GM12878 (cell line): ENCODE measurements around the gene SLC25A41.

ENCODE experiments used
- EZH2 ChIP-seq: IDR thresholded peaks from 2 replicates; pipeline ENCODE4 v1.6.1; 2012; ENCODE audit warnings: low read depth, mild to moderate bottlenecking, control low read depth, inconsistent platforms, low read length, borderline replicate concordance; ENCODE audit not compliant: control insufficient read depth
- FOXM1 ChIP-seq: IDR thresholded peaks from 2 replicates; pipeline ENCODE4 v1.6.1; 2012; ENCODE audit warnings: low read depth, mild to moderate bottlenecking, inconsistent platforms, low read length, moderate library complexity
- NRF1 ChIP-seq: conservative IDR thresholded peaks from 2 replicates; pipeline ENCODE4 v1.6.1; 2011; ENCODE audit warnings: mild to moderate bottlenecking, low read depth, low read length, improper control_type of control experiment
- POLR2A ChIP-seq: IDR thresholded peaks from 2 replicates; pipeline ENCODE4 v1.6.1; 2011; ENCODE audit warnings: low read depth, mild to moderate bottlenecking, low read length
- RFX5 ChIP-seq: IDR thresholded peaks from 2 replicates; pipeline ENCODE4 v1.6.1; 2011; ENCODE audit warnings: low read depth, low read length, improper control_type of control experiment
- SUZ12 ChIP-seq: fragments of 200-600 bp; sonication (generic); IDR thresholded peaks from one replicate; pipeline ENCODE4 v1.6.1; 2018; ENCODE audit warnings: antibody characterized with exemption, mild to moderate bottlenecking; ENCODE audit not compliant: unreplicated experiment
- YY1 ChIP-seq: IDR thresholded peaks from 2 replicates; pipeline ENCODE4 v1.6.1; 2011; ENCODE audit warnings: low read depth, mild to moderate bottlenecking, low read length
- ZZZ3 ChIP-seq: IDR thresholded peaks from 2 replicates; pipeline ENCODE4 v1.6.1; 2011; ENCODE audit warnings: low read depth; ENCODE audit not compliant: control insufficient read depth, insufficient read length
- TF ChIP-seq, protein P1 (sequence below), 3 experiments: IDR thresholded peaks in 2 of 3; conservative IDR thresholded peaks in 1 of 3; 2 replicates each; pipeline ENCODE4 v1.5.1; 2011; ENCODE audit warnings: low read depth in 3 of 3, low read length in 3 of 3, mild to moderate bottlenecking in 3 of 3, control low read depth in 2 of 3, moderate library complexity in 2 of 3, inconsistent platforms in 1 of 3, mixed read lengths in 1 of 3; ENCODE audit not compliant: control insufficient read depth in 2 of 3, insufficient read depth in 1 of 3; ENCODE audit errors: extremely low read depth in 1 of 3
- TF ChIP-seq, protein P2 (sequence below): IDR thresholded peaks from 2 replicates; pipeline ENCODE4 v1.6.1; 2011; ENCODE audit warnings: borderline replicate concordance, low read depth, mild to moderate bottlenecking, moderate library complexity, mixed read lengths, low read length; ENCODE audit not compliant: insufficient read depth; ENCODE audit errors: extremely low read length

DNA sequence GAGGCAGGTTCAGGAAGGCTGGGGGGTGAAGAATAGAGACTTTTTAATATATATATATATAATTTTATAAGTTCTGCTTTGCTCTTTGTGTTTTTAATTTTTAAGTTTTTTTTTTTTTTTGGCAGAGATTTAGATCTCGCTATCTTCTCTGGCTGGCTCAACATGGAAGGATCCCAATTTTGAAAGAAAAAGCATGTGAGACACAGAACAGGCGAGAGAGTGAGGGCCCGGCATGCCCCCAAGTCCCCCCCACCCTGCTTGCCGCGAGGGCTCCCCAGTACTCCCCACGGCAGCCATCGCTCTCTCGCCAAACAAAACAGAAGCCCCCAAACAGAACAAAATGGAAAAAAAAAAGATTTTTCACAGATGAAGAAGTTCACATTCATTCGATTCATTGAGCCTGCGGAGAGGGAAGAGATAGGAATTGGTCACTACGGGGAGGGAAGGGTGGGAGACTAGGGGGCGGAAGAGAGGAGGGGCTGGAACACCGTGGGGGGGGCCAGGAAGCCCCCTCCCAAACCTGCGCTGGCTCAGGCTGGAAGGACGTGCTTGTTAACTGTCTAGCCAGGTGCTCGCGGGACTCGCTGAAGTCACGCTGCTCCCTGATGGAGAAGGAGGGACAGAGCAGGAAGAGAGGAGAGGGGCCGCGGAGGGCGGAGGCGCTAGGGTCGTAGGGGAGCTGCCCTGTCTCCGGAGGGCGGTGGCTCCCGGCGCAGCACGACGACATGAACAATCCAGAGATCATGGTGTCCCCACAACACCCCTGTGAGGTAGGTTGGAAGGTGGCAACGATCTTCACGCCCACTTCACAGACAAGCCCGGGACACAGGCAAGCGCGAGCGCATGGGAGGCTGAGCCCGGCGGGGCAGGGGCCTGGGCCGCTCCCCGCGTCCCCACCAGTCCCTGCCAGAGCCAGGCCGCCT is 19.6 kb downstream of the SLC25A41 start:
- TF ChIP-seq RFX5 (no peak), SUZ12 (no peak), YY1 (no peak), EZH2 (no peak), POLR2A (no peak), ZZZ3 (no peak), NRF1 (no peak), FOXM1 (no peak)
- TF ChIP-seq, protein P1, sequence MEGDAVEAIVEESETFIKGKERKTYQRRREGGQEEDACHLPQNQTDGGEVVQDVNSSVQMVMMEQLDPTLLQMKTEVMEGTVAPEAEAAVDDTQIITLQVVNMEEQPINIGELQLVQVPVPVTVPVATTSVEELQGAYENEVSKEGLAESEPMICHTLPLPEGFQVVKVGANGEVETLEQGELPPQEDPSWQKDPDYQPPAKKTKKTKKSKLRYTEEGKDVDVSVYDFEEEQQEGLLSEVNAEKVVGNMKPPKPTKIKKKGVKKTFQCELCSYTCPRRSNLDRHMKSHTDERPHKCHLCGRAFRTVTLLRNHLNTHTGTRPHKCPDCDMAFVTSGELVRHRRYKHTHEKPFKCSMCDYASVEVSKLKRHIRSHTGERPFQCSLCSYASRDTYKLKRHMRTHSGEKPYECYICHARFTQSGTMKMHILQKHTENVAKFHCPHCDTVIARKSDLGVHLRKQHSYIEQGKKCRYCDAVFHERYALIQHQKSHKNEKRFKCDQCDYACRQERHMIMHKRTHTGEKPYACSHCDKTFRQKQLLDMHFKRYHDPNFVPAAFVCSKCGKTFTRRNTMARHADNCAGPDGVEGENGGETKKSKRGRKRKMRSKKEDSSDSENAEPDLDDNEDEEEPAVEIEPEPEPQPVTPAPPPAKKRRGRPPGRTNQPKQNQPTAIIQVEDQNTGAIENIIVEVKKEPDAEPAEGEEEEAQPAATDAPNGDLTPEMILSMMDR (IDR thresholded peaks at IDR 0.05 in 2 of 3, conservative IDR thresholded peaks at IDR 0.05 in 1 of 3; ENCODE audit: control insufficient read depth in 2 of 3, extremely low read depth in 1 of 3, insufficient read depth in 1 of 3, low read depth in 3 of 3, low read length in 3 of 3), result no peak
- TF ChIP-seq, protein P2, sequence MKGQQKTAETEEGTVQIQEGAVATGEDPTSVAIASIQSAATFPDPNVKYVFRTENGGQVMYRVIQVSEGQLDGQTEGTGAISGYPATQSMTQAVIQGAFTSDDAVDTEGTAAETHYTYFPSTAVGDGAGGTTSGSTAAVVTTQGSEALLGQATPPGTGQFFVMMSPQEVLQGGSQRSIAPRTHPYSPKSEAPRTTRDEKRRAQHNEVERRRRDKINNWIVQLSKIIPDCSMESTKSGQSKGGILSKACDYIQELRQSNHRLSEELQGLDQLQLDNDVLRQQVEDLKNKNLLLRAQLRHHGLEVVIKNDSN, result no peak
